D341Med (cell line): ENCODE results near the gene AHRR.

Source experiments
- DNase-seq: peaks from one replicate; pipeline ENCODE4 v3.0.0; 2012; ENCODE audit warnings: low spot score

Gene AHRR

DNA sequence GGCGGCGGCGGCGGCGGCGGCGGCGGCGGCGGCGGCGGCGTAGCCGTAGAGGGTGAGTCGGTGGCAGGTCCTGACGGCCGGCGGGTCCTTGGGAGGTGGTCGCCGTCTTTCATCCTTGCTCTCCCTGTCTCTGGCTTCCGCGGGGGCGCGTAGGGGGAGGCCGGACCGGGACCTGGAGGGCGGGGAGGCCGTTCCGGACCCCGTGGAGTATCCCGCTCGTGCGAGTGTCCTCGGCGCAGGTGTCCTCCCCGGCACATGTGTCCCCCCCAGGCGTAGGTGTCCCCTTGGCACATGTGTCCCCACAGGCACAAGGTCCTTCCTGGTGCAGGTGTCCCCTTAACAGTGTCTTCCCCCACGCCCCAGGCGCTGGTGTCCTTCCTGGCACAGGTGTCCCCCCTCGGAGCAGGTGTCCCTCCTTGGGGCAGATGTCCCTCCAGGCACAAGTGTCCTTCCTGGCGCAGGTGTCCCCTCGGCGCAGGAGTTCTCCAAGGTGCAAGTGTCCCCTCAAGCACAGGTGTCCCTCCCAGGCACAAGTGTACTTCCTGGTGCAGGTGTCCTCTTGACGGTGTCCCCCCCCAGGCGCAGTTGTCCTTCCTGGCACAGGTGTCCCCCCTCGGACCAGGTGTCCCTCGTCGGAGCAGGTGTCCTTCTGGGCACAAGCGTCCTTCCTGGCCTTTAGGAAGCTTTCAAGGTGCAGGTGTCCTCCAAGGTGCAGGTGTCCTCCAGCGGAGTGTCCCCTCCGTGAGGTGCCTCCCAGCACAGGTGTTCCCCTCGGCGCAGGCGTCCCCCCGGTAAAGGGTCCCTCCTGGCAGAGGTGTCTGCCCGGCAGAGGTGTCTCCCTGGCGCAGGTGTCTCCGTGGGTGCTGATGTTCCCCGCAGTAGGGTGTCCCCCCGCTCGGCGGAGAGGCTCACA, 122.0 kb downstream of the AHRR start:
- peak; percentile 67 for DNase-seq

DNA sequence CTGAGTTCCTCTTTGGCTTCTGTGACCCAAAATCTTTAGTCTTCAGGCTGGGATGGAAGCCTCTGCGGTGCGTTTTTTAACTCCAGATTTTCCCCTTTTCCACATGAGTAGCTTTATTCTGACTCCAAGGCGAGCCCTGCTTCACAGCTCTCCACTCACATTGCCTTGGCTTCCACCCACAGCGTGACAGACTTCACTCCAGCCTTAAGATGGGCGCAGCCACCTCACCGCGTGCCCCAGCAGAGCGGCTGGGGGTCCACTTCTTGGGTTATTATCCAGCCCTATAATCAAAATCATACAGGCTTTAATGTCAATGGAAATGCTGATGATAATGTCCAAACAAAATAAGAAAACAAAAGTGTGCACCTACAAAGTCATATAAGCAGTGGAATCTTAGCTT, 122.7 kb downstream of the AHRR start:
- DNase-seq, result peak; percentile 12

DNA sequence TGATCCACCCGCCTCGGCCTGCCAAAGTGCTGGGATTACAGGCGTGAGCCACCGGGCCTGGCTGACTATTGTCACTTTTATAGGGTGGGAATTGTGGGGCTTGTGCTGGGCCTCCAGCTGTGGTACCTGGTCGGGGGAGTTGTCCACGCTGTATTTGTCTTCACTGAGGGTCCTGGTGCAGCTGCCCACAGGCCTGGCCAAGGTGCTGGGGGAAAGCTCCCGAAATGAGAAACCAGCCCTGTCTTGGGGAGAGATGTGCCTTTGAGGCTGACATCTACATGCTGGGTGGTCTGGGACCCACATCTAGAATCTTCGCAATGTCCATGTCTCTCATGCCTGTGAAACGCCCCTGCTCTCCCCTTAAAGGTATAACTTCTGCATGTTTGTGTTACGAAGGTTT, 124.1 kb downstream of the AHRR start:
- peak; percentile 8 for DNase-seq

DNA sequence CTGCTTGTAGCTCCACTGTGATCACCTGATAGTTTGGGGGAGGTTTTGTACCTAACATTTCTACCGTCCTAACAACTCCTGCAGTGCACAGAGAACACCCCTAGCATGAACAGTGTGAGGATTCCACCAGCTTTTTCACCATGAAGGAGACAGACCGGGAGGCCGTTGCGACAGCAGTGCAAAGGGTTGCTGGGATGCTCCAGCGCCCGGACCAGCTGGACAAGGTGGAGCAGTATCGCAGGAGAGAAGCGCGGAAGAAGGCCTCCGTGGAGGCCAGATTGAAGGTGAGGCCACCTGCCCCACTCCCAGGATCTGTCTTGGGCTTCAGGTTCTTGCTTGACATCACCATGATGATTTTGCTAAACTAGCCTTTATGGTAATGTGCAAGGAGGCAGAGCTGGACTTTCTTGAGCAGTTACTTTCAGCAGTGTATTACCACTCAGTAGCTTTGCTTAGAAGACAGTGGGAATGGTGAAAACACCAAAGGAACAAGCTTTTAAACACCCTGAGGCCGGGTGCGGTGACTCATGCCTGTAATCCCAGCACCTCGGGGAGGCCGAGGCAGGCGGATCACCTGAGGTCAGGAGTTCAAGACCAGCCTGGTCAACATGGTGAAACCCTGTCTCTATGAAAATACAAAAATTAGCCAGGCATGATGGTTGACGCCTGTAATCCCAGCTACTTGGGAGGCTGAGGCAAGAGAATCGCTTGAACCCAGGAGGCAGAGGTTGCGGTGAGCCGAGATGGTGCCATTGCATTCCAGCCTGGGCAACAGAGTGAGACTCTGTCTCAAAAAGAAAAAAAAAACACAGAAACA, 124.8 kb downstream of the AHRR start:
- DNase-seq, result peak; percentile 3

DNA sequence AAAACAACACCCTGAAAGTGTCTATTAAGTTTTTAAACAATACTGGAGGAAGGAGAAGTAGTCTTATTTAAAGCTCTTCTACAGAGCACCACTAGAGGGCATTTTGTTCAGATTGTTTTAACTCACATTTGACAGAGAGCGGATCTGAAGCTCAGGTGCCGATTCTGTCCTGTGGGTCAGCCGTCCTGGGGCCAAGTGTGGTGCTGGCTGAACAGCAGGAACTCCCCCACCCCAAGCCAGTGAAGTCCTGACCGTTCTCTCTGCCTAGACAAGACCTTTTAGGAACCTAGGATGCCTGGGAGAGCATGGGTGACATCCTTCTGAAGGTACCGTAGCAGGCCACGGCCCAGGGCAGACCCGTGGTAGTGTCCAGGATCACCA, 125.4 kb downstream of the AHRR start:
- peak; percentile 50 for DNase-seq

DNA sequence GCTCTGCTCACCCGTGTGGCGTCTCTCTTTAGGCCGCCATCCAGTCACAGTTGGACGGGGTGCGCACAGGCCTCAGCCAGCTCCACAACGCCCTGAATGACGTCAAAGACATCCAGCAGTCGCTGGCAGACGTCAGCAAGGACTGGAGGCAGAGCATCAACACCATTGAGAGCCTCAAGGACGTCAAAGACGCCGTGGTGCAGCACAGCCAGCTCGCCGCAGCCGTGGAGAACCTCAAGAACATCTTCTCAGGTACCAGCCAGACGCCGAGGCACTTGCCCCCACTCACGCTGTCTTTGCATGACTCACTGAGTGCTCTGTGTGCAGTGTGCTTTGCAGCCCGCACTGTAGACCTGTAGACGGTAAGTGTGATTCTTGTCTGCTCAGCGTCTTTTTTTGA, 126.0 kb downstream of the AHRR start:
- peak; percentile 7 for DNase-seq

DNA sequence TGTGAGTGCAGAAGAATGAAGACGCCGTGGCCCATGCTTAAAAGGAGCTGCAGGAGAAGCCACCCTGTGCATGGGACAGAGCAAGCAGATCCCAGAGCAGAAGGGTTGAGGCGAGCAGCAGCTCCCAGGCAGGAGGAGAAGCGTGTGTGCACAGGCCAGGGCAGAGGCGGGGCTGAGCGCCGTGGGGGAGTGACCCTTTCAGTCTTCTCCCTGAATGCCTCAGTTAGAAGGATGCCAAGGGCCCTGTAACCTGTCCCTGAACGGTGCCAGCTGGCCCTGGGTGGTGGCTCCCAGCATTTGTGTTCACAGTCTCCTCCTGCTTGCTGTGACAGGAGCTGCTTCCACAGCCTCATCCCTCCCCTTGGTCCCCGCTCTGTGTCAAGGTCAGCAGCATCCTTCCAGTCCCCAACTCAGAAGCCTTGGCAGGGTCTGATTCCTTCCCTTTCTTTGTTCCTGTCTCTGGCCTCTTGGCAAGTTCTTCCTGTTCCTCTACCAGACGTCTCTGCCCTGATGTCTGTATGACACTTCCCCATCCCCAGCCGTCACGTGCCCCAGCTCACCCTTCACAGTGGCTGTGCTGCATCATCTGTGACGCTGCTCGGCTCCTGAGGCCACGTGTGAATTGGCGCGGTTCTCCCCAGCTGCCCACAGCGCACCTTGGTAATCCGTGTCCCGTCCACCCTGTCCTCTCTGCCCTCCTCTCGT, 126.7 kb downstream of the AHRR start:
- peak; percentile 4 for DNase-seq

DNA sequence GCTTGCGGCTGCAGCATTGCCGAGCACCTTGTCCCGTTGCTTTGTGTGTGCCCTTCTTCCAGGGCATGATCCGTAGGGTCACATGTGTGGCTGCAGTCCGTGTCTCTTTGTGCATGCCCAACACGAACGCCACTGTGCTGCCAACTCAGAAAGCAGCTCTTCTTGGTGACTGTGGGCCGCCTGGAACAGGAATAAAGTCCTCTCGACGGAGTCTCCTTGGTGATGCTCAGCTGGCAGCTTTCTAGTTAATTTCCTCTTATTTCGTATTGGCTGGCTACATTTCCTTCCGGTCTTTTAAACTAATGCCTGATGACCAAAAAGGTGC, 127.2 kb downstream of the AHRR start:
- no peak for DNase-seq

DNA sequence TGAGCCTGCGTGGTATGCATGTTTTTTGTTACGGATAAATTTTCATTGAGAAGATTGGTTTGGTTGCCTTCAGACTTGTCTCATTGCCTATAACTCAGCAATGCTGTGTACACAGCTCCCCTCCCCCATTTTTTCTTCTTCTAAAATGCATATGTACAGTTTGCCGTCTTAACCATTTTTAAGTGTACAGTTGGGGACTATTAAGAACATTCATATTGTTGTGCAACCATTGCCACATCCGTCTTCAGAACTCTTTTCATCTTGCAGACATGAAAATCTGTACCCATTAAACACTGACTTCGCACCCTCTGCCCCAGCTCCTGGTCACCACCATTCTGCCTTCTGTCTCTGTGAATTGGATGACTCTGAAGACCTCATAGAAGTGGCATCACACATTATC, 127.6 kb downstream of the AHRR start:
- DNase-seq, result no peak

DNA sequence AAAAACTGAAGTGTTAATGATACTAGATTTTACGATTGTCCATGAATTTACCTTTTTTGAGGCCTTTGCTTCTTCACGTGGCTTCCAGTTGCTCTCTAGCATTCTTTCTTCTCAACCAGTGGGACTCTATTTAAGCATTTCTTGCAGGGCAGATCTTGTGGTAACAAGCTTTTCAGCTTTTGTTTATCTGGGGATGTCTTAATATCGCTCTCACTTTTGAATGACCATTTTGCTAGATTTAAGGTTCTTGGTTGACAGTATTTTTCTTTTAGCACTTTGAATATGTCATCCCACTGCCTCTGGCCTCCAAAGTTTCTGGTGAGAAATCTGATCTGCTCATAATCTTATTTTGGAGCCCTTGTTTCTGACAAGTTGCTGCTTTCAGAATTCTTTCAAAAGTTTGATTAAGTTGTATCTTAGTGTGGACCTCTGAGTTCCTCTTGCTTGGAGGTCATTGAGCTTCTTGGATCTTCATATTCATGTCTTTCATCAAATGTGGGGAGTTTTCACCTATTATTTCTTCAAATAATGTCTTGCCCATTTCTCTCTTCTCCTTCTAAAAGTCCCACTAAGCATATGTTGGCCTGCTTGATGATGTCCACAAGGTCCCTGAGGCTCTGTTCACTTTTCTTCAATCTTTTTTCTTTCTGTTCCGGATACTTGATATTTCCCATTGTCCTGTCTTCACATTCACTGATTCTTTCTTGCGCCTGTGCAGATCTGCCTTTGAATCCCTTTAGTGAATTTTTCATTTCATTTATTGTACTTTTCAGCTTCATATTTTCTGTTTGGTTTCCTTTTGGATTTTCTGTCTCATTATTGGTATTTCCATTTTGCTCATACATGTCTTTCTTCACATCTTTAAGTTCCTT, 130.3 kb downstream of the AHRR start:
- DNase-seq, result no peak

DNA sequence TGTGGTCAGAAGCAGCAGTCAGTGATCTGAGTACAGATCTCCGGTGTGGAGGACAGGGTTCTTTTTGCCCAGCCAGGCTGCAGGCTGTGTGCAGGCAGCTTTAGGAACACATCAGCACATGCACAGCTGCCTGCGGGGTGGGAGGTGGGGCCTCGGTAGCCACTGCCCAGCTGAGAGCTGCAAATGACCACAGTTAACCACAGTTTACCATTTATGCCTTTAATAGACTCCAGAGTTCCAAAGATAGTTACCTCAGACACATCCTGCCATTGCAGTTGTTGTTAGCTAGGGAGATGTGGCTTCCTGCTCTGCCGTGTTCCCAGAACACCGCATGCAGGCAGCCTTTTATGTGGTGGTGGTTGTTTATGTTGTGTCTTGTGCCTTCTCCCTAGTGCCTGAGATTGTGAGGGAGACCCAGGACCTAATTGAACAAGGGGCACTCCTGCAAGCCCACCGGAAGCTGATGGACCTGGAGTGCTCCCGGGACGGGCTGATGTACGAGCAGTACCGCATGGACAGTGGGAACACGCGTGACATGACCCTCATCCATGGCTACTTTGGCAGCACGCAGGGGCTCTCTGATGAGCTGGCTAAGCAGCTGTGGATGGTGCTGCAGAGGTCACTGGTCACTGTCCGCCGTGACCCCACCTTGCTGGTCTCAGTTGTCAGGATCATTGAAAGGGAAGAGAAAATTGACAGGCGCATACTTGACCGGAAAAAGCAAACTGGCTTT, 131.6 kb downstream of the AHRR start:
- no peak for DNase-seq

DNA sequence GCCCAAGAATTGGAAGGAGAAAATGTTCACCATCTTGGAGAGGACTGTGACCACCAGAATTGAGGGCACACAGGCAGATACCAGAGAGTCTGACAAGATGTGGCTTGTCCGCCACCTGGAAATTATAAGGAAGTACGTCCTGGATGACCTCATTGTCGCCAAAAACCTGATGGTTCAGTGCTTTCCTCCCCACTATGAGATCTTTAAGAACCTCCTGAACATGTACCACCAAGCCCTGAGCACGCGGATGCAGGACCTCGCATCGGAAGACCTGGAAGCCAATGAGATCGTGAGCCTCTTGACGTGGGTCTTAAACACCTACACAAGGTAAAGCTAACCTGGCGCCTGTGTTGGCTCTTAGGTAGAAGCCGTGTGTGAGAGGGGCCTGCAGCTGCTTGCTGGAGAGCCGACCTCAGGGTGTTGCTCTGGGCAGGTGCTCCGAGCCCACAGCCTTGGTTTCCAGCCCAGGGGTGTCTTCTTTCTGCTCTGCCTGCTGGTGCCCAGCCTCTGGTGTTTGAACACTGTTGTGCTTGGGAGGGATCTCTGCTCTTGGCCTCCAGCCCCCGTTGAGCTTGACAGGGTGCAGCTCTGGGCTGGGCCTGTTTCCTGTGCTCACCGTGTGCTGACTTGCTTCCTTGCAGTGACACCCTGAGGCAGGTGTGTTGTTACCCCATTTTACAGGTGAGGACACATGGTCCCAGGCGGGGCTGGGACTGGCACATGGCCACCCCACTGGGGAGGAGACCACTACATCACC, 132.4 kb downstream of the AHRR start:
- no peak for DNase-seq

DNA sequence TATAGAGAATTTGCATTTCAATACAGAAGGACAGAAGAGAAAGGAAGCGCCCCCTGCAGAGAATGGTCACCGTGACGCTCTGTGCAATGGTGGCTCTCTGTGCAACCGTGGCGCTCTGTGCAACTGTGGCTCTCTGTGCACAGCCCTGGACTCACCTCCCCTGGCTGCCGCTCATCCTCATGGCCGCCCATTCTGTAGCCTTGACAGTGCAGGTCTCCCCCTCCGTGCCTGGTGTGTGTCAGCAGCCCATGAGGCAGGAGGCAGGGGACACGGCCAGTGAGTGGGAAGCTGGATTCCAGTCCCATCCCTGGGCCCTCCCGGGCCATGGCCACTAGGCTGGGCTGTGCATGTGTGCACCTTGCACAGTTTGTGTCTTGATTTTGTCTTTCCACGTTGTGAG, 133.4 kb downstream of the AHRR start:
- DNase-seq, result no peak

DNA sequence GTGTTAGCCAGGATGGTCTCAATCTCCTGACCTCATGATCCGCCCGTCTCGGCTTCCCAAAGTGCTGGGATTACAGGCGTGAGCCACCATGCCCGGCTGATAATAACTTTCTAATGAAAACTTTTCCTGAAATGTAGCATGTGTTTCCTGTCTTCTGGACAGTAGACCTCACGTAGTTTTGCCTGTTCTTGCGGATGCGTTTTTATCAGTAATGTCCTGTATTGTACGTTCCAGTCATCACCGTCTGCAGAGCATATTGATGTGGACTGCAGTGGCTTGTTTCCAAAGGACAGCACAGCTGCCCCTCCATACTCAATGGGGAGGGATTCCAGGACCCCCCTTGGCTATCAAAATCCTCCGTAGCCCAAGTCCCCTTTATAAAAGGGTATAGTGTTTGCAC, 134.3 kb downstream of the AHRR start:
- no peak for DNase-seq

DNA sequence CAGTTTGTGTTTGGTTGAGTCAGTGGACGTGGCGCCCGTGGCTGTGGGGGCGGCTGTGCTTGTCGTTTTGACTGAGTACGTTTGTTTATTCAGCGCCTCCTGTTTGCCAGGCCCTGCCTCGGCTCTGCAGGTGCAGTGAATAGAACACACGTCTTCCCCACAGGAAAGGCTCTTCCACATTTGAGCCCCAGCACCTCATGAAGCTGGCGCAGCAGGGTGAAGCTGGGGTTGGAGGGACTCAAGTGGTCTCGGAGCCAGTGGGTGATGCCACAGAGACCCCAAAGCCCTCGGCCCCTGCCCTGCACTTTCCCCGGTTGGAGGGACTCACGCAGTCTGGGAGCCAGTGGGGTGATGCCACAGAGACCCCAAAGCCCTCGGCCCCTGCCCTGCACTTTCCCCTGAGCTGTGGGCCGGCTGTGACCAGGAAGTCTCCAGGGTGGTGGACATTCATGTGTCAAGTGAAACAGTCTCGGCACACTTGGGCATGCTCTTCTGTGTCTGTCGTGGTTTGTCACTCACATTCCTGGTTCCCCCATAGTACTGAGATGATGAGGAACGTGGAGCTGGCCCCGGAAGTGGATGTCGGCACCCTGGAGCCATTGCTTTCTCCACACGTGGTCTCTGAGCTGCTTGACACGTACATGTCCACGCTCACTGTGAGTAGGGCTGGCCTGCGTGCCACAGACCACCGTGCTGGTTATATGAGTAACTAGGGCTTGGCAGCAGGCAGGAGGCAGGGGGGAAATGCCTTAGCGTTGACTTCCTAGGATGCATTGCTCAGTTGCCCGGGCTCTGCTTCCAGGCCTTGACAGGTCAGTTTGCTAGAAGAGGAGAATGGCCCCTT, 135.1 kb downstream of the AHRR start:
- DNase-seq, result no peak

DNA sequence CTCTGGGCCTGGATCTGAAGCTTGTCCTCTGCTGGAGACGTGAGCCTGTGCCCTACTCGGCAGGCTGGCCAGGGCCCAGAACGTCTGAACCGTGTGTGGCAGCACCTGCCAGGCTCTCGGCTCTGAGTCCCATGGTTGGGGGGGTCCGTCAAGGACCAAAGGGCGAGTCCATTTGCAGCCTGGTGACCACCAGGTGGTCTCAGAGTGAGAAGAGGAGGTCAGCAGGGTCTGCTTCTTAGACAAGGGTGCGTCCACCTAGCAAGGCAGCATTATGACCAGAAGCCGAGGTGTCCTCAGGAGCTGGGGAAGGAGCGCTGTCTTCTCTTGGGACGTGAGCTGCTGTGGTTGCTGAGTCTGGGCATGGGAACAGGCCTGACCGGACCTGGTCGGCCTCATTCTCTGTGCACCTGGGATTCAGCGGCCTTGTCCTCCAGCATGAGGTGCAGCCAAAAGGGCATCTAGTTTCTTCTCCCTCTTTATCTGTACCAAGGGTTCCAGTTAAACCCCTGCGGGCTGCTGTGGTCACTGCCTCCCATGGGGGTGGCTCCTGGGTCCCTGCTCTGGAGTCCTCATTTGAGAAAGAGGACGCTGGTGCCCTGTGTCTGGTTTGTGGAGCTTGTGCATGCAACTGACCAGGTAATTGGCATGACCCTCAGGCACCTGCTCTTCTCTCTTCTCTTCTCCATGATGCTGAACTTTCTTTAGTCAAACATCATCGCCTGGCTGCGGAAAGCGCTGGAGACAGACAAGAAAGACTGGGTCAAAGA, 135.9 kb downstream of the AHRR start:
- DNase-seq, result no peak

DNA sequence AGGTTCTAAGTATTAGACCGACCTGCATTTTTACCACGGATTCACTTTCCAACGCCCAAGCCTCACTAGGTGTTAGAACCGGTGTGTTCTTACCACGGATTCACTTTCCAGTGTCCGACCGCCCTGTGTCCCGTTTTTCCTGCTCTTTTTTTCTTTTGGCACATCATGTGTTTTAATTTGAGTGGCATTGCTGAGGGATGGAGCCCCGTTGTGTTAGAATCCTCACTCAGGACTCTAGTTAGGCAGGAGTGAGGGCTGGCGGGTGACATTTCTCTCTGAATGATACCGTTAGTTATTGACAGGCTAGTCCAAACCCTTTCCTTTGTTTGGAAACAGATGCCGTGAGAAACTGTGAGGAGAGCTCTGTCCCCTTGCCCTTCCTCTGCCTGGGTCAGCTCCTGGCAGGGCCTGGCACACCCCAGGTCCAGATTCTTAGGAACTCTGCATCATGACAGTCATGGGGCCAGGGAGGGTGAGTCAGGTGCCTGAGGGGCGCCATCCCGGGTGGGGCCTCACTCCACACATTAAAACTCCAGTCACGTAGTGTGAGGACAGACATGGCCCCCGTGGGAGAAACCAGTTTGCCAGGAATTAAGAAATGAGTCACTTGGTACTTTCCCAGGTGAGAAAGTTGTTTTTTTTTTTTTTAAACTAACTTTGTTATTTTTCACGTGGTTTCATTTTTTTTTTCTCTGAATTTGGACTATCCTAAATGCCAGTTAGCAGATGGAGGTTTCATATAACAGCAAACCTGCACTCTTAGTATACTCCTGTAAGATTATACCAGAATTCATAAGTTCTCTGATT, 137.2 kb downstream of the AHRR start:
- no peak for DNase-seq
